GM18517 (cell line): ENCODE results near the gene QSOX2.
"Not testable (repeated sequence)": the region's sequence is repeated elsewhere in the genome, so short reads cannot be mapped to it uniquely, and the experiment has no call there.

ENCODE experiments used
- ATAC-seq: cut with Tn5 transposase; IDR thresholded peaks from one replicate; pipeline ENCODE4 v1.9.1; 2021; ENCODE audit warnings: mild to moderate bottlenecking, moderate library complexity; ENCODE audit not compliant: unreplicated experiment

Gene QSOX2

DNA sequence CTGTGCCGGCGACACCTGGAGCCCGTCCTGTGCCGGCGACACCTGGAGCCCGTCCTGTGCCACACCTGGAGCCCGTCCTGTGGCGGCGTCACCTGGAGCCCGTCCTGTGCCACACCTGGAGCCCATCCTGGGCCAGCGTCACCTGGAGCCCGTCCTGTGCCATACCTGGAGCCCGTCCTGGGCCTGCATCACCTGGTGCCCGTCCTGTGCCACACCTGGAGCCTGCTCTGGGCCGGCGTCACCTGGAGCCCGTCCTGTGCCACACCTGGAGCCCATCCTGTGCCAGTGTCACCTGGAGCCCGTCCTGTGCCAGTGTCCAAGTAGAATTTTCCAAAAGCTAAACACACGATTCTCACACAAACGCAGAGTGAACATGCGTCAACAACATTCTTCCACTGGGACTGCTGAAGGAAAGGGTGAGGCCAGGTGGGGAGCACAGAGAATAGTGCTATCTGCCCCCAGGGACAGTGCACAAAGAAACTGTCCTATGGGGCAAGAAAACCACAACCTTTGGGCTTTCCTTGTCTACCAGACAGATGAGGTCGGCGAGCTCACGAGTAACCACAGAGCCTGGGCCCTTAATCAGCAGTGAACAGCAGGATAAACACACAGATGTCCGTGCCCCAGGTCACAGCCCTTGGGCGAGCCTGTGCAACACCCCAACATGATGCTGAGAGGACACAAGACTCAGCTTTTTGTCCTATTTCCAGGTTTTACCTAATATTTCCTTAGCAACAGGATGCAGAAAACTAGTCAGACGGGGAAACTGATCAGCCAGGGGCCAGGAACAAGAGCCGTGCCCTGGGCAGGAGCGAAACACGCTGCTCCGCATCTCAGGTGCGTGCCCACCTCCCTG is 7.9 kb downstream of the QSOX2 start:
- ATAC-seq, result no peak

DNA sequence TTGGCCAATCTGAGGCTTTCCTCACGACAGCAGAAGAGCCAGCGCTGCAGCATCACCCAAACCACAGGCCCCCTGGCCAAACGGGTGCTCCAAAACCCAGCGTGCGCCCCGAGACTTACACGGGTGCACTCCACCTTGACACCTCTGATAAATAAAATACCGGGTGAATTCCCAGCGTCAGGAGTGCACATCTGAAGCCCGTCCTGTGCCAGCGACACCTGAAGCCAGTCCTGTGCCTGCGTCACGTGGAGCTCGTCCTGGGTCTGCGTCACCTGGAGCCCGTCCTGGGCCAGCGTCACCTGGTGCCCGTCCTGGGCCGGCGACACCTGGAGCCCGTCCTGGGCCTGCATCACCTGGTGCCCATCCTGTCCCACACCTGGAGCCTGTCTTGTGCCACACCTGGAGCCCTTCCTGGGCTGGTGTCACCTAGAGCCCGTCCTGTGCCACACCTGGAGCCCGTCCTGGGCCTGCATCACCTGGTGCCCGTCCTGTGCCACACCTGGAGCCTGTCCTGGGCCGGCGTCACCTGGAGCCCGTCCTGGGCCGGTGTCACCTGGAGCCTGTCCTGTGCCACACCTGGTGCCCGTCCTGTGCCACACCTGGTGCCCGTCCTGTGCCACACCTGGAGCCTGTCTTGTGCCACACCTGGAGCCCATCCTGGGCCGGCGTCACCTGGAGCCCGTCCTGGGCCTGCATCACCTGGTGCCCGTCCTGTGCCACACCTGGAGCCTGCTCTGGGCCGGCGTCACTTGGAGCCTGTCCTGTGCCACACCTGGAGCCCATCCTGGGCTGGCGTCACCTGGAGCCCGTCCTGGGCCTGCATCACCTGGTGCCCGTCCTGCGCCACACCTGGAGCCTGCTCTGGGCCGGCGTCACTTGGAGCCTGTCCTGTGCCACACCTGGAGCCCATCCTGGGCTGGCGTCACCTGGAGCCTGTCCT is 8.9 kb downstream of the QSOX2 start:
- ATAC-seq, result not testable (repeated sequence)

- ATAC-seq, result no peak
These were observed 9.7 kb downstream of the QSOX2 start for GRCh38 chr9:136235709-136236455.

DNA sequence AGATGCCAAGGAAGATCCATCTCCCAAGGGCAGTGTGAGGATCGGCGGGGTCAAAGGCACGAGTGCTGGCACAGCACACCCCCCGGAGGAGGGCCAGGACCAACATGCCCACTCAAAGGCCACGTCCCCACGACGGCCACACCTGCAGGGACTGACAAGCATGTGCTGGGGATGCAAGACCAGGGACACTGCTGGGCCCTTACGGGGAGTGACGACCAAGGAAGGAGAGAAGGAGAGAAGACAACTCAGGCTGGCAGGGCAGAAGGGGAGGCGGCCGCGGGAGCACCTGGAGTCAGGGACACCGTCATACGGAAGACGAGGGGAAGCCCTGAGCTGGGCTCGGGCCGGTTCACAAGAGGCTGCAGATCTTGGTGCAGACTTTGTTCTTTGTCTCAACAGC is 10.4 kb downstream of the QSOX2 start:
- ATAC-seq, result no peak

DNA sequence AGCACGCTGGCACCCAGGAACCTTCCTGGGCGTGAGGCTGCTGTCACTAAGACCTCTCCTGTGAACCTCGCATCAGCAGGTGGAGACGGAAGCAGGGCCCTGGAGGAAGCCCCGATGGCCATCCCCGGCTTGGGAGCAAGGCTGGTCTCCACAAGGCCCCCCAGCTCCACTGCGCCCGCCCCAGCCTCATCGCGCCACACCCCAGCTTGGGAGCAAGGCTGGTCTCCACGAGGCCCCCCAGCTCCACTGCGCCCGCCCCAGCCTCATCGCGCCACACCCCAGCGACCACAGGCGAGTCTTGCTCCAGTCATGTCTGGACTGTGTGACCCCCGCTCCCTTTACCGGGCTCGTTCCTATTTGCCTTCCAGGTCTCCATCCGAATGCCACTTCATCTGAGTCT is 11.0 kb downstream of the QSOX2 start:
- no peak for ATAC-seq

DNA sequence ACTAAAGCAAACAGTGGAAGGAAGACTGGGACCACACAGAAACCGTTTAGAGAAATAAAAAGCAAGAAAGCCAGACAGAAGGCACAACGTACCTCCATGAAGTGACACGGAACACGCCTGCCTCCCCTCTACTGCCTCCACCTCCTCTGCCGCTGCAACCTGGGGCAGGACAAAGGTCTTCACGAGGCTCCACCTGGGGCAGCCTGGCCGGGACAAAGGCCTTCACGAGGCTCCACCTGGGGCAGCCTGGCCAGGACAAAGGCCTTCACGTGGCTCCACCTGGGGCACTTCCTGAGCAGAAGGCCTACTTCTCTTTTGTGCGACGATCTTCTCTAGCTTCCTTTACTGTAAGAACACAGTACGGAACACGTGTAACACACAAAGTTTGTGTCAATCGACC is 11.7 kb downstream of the QSOX2 start:
- ATAC-seq, result no peak

DNA sequence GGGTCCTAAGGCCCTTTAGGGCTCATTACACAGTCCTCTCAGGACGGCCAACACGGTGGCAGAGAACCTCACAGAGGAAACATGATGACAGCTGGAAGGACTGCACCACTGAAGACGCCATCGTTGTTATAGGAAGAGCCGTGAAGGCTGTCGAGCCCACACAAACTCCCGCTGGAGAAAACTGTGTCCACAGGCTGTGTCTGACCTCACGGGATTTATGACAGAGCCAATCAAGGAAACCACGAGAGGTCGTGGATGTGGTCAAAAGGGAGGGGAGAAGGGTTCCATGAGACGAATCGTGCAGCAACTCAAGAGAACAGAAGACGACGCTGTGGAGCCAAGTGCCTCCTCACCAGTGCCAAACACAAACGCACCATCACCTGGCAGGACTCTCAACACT is 12.2 kb downstream of the QSOX2 start:
- no peak for ATAC-seq

GRCh38 chr9:136232969-136233368 is 12.6 kb downstream of the QSOX2 start:
- no peak for ATAC-seq

- ATAC-seq, result no peak
These were observed 13.9 kb downstream of the QSOX2 start for GRCh38 chr9:136231478-136232297.

DNA sequence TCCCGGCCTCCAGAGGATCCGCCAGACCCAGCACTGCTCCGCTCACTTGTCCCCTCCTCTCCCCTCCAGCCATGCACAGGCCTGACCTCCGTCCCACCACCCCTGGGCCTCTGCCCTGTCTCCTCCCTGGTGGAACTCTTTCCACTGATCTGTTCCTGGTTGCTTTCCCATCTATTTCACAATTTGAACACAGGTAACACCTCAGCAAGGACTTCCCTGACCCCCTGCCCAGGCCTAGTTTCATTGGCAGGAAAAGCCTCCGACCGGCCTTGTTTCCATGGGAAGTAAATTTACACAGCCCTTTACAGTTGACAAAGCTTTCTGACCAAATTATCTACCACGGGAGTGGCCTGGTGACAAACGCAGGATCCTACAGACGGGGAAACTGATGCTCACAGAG is 14.8 kb downstream of the QSOX2 start:
- no peak for ATAC-seq

- ATAC-seq, result no peak
These were observed 15.2 kb downstream of the QSOX2 start for GRCh38 chr9:136230365-136230764.

DNA sequence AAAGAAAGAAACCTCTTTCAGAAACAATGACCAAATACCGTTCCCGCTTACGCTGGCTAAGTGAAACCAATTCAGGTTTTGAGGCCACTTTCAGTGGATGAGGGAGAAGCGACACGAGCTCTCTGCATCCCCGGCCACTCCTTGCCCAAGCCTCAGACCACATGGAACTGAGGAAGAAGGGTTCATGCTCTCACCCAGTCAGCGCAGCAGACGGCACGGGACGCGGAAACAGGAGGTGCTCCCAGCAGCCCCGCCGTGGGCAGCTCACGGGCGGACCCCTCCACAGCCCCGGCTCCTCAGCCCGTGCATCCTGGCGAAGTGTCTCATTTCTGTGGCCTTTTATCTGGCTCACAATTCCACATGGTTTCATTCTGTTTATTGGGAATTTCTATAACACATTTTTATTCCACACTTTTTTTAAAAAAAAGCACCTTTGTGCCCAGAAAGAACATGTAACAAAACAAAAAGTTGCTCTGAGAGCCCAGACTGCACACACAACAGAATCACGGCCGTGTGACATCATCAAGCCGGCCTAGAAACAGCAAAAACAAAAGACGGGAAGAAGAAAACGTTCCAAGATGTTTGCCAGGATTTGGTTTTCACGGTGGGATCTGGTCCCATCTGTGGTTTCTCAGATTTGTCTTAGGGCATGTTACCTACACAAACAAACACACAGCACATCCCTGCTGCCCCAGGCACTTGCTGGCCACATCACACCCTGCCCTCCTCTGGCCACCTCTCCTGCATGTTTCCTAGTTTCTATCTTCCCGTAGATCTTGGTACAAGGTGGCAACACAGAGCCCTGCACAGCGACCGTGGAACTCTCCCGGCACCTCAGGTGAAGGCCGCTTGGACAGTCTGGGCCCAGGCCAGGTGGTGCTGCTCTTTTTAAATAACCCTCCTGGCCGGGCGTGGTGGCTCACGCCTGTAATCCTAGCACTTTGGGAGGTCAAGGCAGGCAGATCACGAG is 16.2 kb downstream of the QSOX2 start:
- no peak for ATAC-seq

DNA sequence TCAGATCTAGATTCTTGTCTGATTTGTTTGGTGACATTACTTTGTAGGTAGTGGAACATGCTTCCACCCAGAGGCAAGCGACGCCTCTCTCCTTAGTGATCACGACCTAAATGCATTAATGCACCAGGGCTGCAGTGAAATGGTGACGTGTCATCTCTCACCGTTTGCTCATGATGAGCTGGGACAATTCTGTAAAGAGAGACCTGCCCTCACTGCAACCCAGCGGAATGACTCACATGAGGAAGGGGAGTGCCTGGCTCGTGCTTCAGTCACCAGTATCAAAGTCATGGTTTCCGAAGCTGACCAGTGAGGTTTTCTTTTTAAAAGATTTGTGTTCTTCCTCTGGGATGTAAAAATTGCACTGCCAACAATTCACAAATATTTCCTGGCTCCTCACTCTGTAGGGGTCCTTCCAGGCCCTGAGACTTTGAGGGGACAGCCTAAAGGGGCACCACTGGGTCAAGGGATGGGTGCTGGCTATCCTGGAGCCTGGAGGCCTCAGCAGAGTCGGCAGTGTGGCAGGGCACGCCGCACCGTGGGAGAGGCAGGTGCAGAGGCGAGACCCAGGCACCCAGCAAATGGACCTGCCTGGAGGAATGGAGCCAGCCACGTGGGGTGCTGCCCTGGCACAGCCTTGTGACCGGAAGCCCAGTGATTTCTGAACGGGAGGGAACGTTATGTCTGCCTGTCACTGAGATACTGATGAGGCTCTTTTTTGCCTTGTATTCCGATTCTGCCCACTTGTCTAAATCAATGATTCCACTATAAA is 17.3 kb downstream of the QSOX2 start:
- ATAC-seq, result no peak

DNA sequence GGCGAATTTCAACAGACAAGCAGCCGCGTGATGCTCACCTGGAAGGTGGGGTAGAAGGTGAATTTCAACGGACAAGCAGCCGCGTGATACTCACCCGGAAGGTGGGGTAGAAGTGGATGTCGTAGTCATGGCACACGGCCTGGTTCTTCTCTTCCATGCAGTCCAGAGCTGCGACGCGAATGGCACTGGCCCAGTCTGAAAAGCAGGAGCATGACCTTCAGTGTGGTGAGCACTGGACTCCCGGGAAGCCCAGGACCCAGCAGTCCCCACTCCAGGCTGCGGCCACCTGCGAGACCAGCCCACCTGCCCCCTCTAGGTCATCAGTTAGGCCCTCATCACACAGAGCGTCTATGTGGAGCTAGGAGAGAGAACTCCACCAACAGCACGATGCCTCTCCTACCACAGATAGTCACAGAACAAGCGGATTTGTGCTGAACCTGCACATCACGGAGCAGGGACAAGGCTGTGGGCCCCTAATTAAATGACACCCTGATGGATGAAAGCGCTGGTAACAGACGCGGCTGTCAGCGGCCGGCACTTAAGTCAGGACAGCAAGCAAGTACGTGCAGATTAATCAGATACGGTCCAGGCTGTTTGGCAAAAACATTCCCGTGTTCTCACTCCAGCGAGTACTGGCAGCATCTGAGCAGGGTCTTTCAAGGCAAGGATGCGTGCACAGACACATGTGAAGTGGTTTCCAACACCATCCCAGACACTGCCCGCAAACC is 18.8 kb downstream of the QSOX2 start:
- ATAC-seq, result no peak

GRCh38 chr9:136225748-136226679 is 19.6 kb downstream of the QSOX2 start:
- ATAC-seq, result peak; percentile 61

DNA sequence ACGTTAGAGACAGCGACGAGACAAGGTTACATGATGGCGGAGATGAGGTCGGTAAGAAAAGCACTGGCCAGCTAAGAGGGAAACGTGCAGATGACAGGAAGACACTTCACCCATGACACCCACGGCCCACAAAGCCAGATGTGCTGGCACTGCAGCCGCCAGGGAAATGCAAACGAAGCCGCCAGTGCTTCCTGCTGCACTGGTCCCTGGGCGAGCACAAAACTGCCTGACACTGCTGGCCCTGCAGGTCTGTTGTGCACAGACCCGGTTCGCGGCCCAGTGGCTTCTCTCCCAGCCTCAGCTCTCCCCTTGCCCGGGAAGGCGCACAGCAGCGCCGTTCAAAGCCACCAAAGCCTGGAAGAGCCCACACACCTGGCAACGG is 20.3 kb downstream of the QSOX2 start:
- peak; percentile 50 for ATAC-seq
